Endothelial cell of umbilical vein (primary cell): ENCODE measurements around the gene MGST2. TPM values are rescaled to one million over a fixed set of nuclear protein-coding genes. Genes with fewer than 3 reads are reported as not detected.

Experiments used
- BruUV-seq: library from RNA; stranded (reverse); fragments of 400-500 nt; replicated peaks from 2 replicates; lab custom pipeline; 2021; lab: Mats Ljungman, UMichigan
- CTCF ChIA-PET: fragments of 300-600, 350-600 bp; sonication (Branson Sonifier 250); formaldehyde crosslinking; loops from one replicate; lab custom pipeline; 2021; ENCODE audit warnings: antibody characterized with exemption, inconsistent platforms; lab: Charles Lee
- POLR2A ChIA-PET: fragments of 300-600, 350-600 bp; sonication (Branson Sonifier 250); formaldehyde crosslinking; loops from one replicate; lab custom pipeline; 2021; ENCODE audit warnings: antibody characterized with exemption, inconsistent platforms; lab: Charles Lee
- DNase-seq: peaks from one replicate; pipeline ENCODE4 v3.0.0-alpha.2; 2011; ENCODE audit warnings: low read depth, low spot score
- FAIRE-seq: peaks from 2 replicates; lab custom pipeline; 2011; peaks lifted over from hg19 to GRCh38; lab: Jason Lieb, UNC
- H2AFZ ChIP-seq: 2 replicates; pipeline ENCODE4 v1.6.0; 2012; ENCODE audit warnings: low read depth, low read length, control low read depth, inconsistent platforms
- H3K27ac ChIP-seq: 2 replicates; pipeline ENCODE4 v1.5.1; 2011; ENCODE audit warnings: low read depth, mild to moderate bottlenecking, control low read depth, low read length, moderate library complexity; ENCODE audit not compliant: insufficient read depth
- H3K27me3 ChIP-seq, 2 experiments: 2 replicates each; pipeline versions ENCODE4 v1.6.0 to v1.6.1; 2011; ENCODE audit warnings: low read length in 2 of 2, mixed read lengths in 1 of 2; ENCODE audit not compliant: control insufficient read depth in 2 of 2, insufficient read depth in 2 of 2
- H3K36me3 ChIP-seq, 2 experiments: 2 replicates in 1 of 2; 3 replicates in 1 of 2; pipeline ENCODE4 v1.5.1; 2011; ENCODE audit warnings: low read length in 2 of 2, mild to moderate bottlenecking in 1 of 2, moderate library complexity in 1 of 2; ENCODE audit not compliant: control insufficient read depth in 2 of 2, insufficient read depth in 2 of 2; ENCODE audit errors: extremely low read depth in 1 of 2
- H3K4me1 ChIP-seq: 3 replicates; pipeline ENCODE4 v1.5.1; 2011; ENCODE audit warnings: mild to moderate bottlenecking, low read length; ENCODE audit not compliant: control insufficient read depth, insufficient read depth; ENCODE audit errors: extremely low read depth
- H3K4me2 ChIP-seq: 2 replicates; pipeline ENCODE4 v1.6.1; 2011; ENCODE audit warnings: low read length, control low read depth, mixed read lengths; ENCODE audit not compliant: insufficient read depth
- H3K4me3 ChIP-seq, 3 experiments: fragments of 200-600 bp in 1 of 3; sonication (generic), shearing (Covaris generic) in 1 of 3; replicated peaks in 1 of 3; 2 replicates each; pipeline ENCODE4 v1.5.1; 2011 to 2016; ENCODE audit warnings: control low read depth in 3 of 3, low read length in 3 of 3, mild to moderate bottlenecking in 2 of 3, inconsistent platforms in 1 of 3, low read depth in 1 of 3, moderate library complexity in 1 of 3; ENCODE audit not compliant: insufficient read depth in 1 of 3
- H3K79me2 ChIP-seq: 2 replicates; pipeline ENCODE4 v1.6.0; 2012; ENCODE audit warnings: low read length, inconsistent platforms; ENCODE audit not compliant: control insufficient read depth, insufficient read depth
- H3K9ac ChIP-seq: replicated peaks from 2 replicates; pipeline ENCODE3; 2011; ENCODE audit warnings: low read length, control low read depth; ENCODE audit not compliant: insufficient read depth; ENCODE audit errors: extremely low read depth
- H3K9me1 ChIP-seq: replicated peaks from 3 replicates; pipeline ENCODE4 v1.6.0; 2011; ENCODE audit warnings: mild to moderate bottlenecking, low read length; ENCODE audit not compliant: control insufficient read depth, insufficient read depth; ENCODE audit errors: extremely low read depth
- H3K9me3 ChIP-seq: replicated peaks from 2 replicates; pipeline ENCODE4 v1.5.1; 2012; ENCODE audit warnings: low read length, inconsistent platforms; ENCODE audit not compliant: control insufficient read depth, insufficient read depth
- H4K20me1 ChIP-seq: replicated peaks from 2 replicates; pipeline ENCODE3; 2011; ENCODE audit warnings: mild to moderate bottlenecking, low read length; ENCODE audit not compliant: control insufficient read depth, insufficient read depth; ENCODE audit errors: extremely low read depth
- CTCF ChIP-seq, 2 donors: IDR thresholded peaks; 1 replicate in 1 of 2; 2 replicates in 1 of 2; pipeline ENCODE4 v1.5.1; 2011; ENCODE audit warnings: low read length in 2 of 2, mild to moderate bottlenecking in 2 of 2, moderate library complexity in 2 of 2, control low read depth in 1 of 2, inconsistent platforms in 1 of 2, low read depth in 1 of 2; ENCODE audit not compliant: insufficient read depth in 1 of 2; ENCODE audit errors: extremely low read depth in 1 of 2
- FOS ChIP-seq: IDR thresholded peaks from 2 replicates; pipeline ENCODE4 v1.6.1; 2011; ENCODE audit warnings: mild to moderate bottlenecking, low read length, moderate library complexity, borderline replicate concordance; ENCODE audit not compliant: insufficient read depth
- MYC ChIP-seq: IDR thresholded peaks from one replicate; pipeline ENCODE4 v1.6.1; 2011; ENCODE audit warnings: mild to moderate bottlenecking, low read depth, low read length
- POLR2A ChIP-seq: IDR thresholded peaks from 2 replicates; pipeline ENCODE4 v1.6.1; 2012; ENCODE audit warnings: low read depth, mild to moderate bottlenecking, control low read depth, low read length
- POLR2AphosphoS5 ChIP-seq: IDR thresholded peaks from 2 replicates; pipeline ENCODE4 v1.6.1; 2012; ENCODE audit warnings: low read depth, mild to moderate bottlenecking, control low read depth, low read length, moderate library complexity; ENCODE audit not compliant: insufficient read depth
- dilution Hi-C: fragments of 300-500 bp; cut with MboI; formaldehyde crosslinking; loops from one replicate; pipeline ENCODE4 v1.15.0; 2019; ENCODE audit warnings: low sequenced_read_pairs; ENCODE audit not compliant: extremely low pct_ligation_motif_present
- intact Hi-C: fragments of 100-400 bp; cut with micrococcal nuclease; formaldehyde crosslinking; loops from one replicate; pipeline ENCODE4 v1.10.0; 2022
- polyA plus RNA-seq, 4 experiments: library from polyadenylated mRNA; depleted of rRNA in 3 of 4; stranded (reverse) in 3 of 4; unstranded in 1 of 4; fragments of >200 nt; gene quantifications; 2 replicates each; pipeline versions ENCODE4 v1.2.1 to v1.2.3, GENCODE V29; 2011 to 2012; ENCODE audit warnings: missing spikeins in 1 of 4
- total RNA-seq: library from RNA; stranded (reverse); gene quantifications from 2 replicates; pipeline ENCODE4 v1.2.3, GENCODE V29; 2021
- TF ChIP-seq, protein P1 (sequence below): IDR thresholded peaks from 2 replicates; pipeline ENCODE4 v1.6.1; 2011; ENCODE audit not compliant: insufficient read depth, insufficient read length

MGST2 gene
- total and polyA plus RNA-seq, 2 donors (not counting 3 experiments of a cell fraction or from before 2014, with no cell fraction given), result 64.3 to 78.9 TPM

DNA sequence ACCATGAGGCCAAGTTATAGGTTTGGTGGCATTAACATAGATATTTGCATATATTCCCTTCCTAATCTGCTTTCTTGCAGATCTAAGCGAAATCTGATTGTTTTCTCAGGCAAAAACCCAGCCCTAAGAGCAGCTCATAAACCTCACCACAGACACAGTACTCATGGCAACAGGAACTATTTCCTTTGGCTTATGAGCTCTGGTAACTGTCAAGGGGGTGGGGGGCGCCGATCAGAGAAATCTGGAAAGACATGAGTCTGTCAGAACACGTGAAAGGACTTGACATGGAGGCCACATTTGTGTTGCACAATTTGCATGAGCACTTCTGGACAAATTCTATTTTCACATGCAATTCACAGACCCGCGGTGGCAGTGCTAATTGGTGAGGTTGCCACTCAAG is 83.7 kb downstream of the MGST2 start:
- dilution Hi-C loops (no loop called here), intact Hi-C loops (no loop called here)
- Histone ChIP-seq H3K4me1 (no peaks in the 10 kb centered on the region), H3K9me1 (no peaks in the 10 kb centered on the region), H3K9me3 (no peaks in the 10 kb centered on the region), H3K27ac (no peak overlapping the region), H3K9ac (no peak overlapping the region), H3K27me3 (no peaks in the 10 kb centered on the region), H3K4me2 (no peak overlapping the region), H4K20me1 (no peaks in the 10 kb centered on the region), H3K79me2 (no peaks in the 10 kb centered on the region), H3K36me3 (no peaks in the 10 kb centered on the region), H2AFZ (no peak overlapping the region), H3K4me3 (no peak overlapping the region)
- peak; percentile 32 for DNase-seq
- BruUV-seq, result no TSS peak
- ChIA-PET CTCF (interaction anchor here (0.8 to 2.8 kb wide), 3 partner anchors 9 to 11 kb away, joined by 3 to 13 read pairs (median 5); no protein-coding TSS in a partner anchor), POLR2A (no interaction called here)
- FAIRE-seq, result no peak
- no peak for TF ChIP-seq POLR2AphosphoS5
- no peak for TF ChIP-seq CTCF (IDR thresholded peaks at IDR 0.05; ENCODE audit: extremely low read depth in 1 of 2, insufficient read depth in 1 of 2, low read depth in 1 of 2, low read length in 2 of 2)
- no peak for TF ChIP-seq FOS
- TF ChIP-seq POLR2A, result no peak
- TF ChIP-seq MYC, result no peak
- TF ChIP-seq, protein P1, sequence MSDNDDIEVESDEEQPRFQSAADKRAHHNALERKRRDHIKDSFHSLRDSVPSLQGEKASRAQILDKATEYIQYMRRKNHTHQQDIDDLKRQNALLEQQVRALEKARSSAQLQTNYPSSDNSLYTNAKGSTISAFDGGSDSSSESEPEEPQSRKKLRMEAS, result no peak
